ENCODE measurements around the gene HCFC1R1. TPM values are rescaled to one million over a fixed set of nuclear protein-coding genes. Genes with fewer than 3 reads are reported as not detected.

The HCFC1R1 gene
- total RNA-seq, 1 donor from 2014 or later = 17.7 TPM

- CTCF ChIA-PET = interaction anchor here (1.2 kb wide), 1 partner anchor 57 kb away, joined by 3 read pairs; no protein-coding TSS in a partner anchor
Measured at GRCh38 chr16:2975161-2975795, 48.5 kb downstream of the HCFC1R1 start.

GRCh38 chr16:2974319-2975056 lies 49.3 kb downstream of the HCFC1R1 start:
- H3K36me3 Mint-ChIP-seq (ENCODE audit: low read depth) = no peaks in the 10 kb centered on the region
- H3K4me3 Mint-ChIP-seq = no peak overlapping the region
- intact Hi-C loops (cut with micrococcal nuclease) = no loop called here
- peaks cover 5% of the 10 kb centered on the region for H3K27me3 Mint-ChIP-seq
- no peak for ATAC-seq (ENCODE audit: low read depth)
- no peak overlapping the region for H3K27ac Mint-ChIP-seq
- POLR2A ChIA-PET = interaction anchor here (1.3 kb wide), 1 partner anchor 63 kb away, joined by 4 read pairs; the partner anchor contains the start of gene FLYWCH1
- CTCF ChIA-PET = interaction anchor here (1.2 kb wide), 1 partner anchor 58 kb away, joined by 3 read pairs; no protein-coding TSS in a partner anchor
- peaks cover 2% of the 10 kb centered on the region for H3K4me1 Mint-ChIP-seq
- no peak for TF ChIP-seq CTCF (IDR thresholded peaks at IDR 0.05)
- no peaks in the 10 kb centered on the region for H3K9me3 Mint-ChIP-seq
- no peak for DNase-seq

More at GRCh38 chr16:2975161-2975795, 48.5 kb downstream of the HCFC1R1 start:
- TF ChIP-seq CTCF (IDR thresholded peaks at IDR 0.05) = no peak
- Mint-ChIP-seq H3K4me1 (peaks cover 4% of the 10 kb centered on the region), H3K27me3 (peaks cover 5% of the 10 kb centered on the region), H3K9me3 (no peaks in the 10 kb centered on the region), H3K4me3 (no peak overlapping the region), H3K36me3 (ENCODE audit: low read depth) (no peaks in the 10 kb centered on the region), H3K27ac (no peak overlapping the region)
- ATAC-seq (ENCODE audit: low read depth) = no peak
- no peak for DNase-seq
- POLR2A ChIA-PET = interaction anchor here (1.3 kb wide), 1 partner anchor 63 kb away, joined by 4 read pairs; the partner anchor contains the start of gene FLYWCH1
- intact Hi-C loops (cut with micrococcal nuclease) = no loop called here

- Mint-ChIP-seq H3K4me1 (peaks cover 4% of the 10 kb centered on the region), H3K4me3 (no peak overlapping the region), H3K9me3 (no peaks in the 10 kb centered on the region), H3K36me3 (ENCODE audit: low read depth) (no peaks in the 10 kb centered on the region), H3K27me3 (peaks cover 5% of the 10 kb centered on the region), H3K27ac (no peak overlapping the region)
- CTCF ChIA-PET = no interaction called here
- DNase-seq (no peak), ATAC-seq (ENCODE audit: low read depth) (no peak)
- intact Hi-C loops (cut with micrococcal nuclease) = no loop called here
- POLR2A ChIA-PET = interaction anchor here (1.3 kb wide), 1 partner anchor 62 kb away, joined by 4 read pairs; the partner anchor contains the start of gene FLYWCH1
- TF ChIP-seq CTCF (IDR thresholded peaks at IDR 0.05) = no peak
Measured at GRCh38 chr16:2973605-2974318, 50.0 kb downstream of the HCFC1R1 start.

- no peak overlapping the region for H3K4me3 Mint-ChIP-seq
- H3K9me3 Mint-ChIP-seq = no peaks in the 10 kb centered on the region
- H3K36me3 Mint-ChIP-seq (ENCODE audit: low read depth) = no peaks in the 10 kb centered on the region
- ATAC-seq (ENCODE audit: low read depth) (no peak), DNase-seq (no peak)
- ChIA-PET POLR2A (no interaction called here), CTCF (no interaction called here)
- H3K27me3 Mint-ChIP-seq = peaks cover 9% of the 10 kb centered on the region
- peaks cover 10% of the 10 kb centered on the region for H3K4me1 Mint-ChIP-seq
- no peak for TF ChIP-seq CTCF (IDR thresholded peaks at IDR 0.05)
- intact Hi-C loops (cut with micrococcal nuclease) = no loop called here
- H3K27ac Mint-ChIP-seq = no peak overlapping the region
Measured at GRCh38 chr16:2973093-2973492, 50.6 kb downstream of the HCFC1R1 start.

Other genes with a start within 250 kb of the HCFC1R1 start
- gene ELOB, start 246.7 kb downstream of the HCFC1R1 start, total RNA-seq = 172 and 190 TPM in 2 replicates
- gene PRSS33, start 236.4 kb downstream of the HCFC1R1 start, total RNA-seq = not detected in 2 replicates
- gene PRSS41, start 225.5 kb downstream of the HCFC1R1 start, total RNA-seq = not detected in 2 replicates
- 2.4 and 3.2 TPM in 2 replicates for gene PRSS21, start 206.7 kb downstream of the HCFC1R1 start, total RNA-seq
- gene ZG16B, start 193.6 kb downstream of the HCFC1R1 start, total RNA-seq = 0.33 TPM in 1 of 2 replicates, not detected in the other
- not detected in 2 replicates for gene PRSS22, start 165.8 kb downstream of the HCFC1R1 start, total RNA-seq
- 19.4 and 20.3 TPM in 2 replicates for gene FLYWCH2, start 140.7 kb downstream of the HCFC1R1 start, total RNA-seq
- gene FLYWCH1, start 112.0 kb downstream of the HCFC1R1 start, total RNA-seq = 53.5 and 59.9 TPM in 2 replicates
- gene KREMEN2, start 59.7 kb downstream of the HCFC1R1 start, total RNA-seq = 1.3 and 1.7 TPM in 2 replicates
- 2.4 and 2.7 TPM in 2 replicates for gene PAQR4, start 54.6 kb downstream of the HCFC1R1 start, total RNA-seq
- 3.8 and 4.3 TPM in 2 replicates for gene PKMYT1, start 43.5 kb downstream of the HCFC1R1 start, total RNA-seq
- gene CLDN9, start 11.0 kb downstream of the HCFC1R1 start, total RNA-seq = not detected in 2 replicates
- not detected in 2 replicates for gene CLDN6, start 5.8 kb downstream of the HCFC1R1 start, total RNA-seq
- gene TNFRSF12A, start 3.6 kb downstream of the HCFC1R1 start, total RNA-seq = 0.47 and 1.0 TPM in 2 replicates
- 45.8 and 47.1 TPM in 2 replicates for gene THOC6, start 93 bp upstream of the HCFC1R1 start, total RNA-seq
- not detected in 2 replicates for gene BICDL2, start 13.0 kb upstream of the HCFC1R1 start, total RNA-seq
- 0.13 and 0.34 TPM in 2 replicates for gene MMP25, start 22.6 kb upstream of the HCFC1R1 start, total RNA-seq
- 3.0 and 3.4 TPM in 2 replicates for gene IL32, start 41.7 kb upstream of the HCFC1R1 start, total RNA-seq
- gene ZSCAN10, start 75.4 kb upstream of the HCFC1R1 start, total RNA-seq = not detected in 2 replicates
- not detected in 2 replicates for gene ZNF205, start 88.6 kb upstream of the HCFC1R1 start, total RNA-seq
- gene ZNF213, start 111.1 kb upstream of the HCFC1R1 start, total RNA-seq = 5.6 and 5.7 TPM in 2 replicates
- gene OR1F1, start 164.3 kb upstream of the HCFC1R1 start, total RNA-seq = not detected in 2 replicates
- 13.6 and 15.1 TPM in 2 replicates for gene ZNF200, start 211.2 kb upstream of the HCFC1R1 start, total RNA-seq
- gene MEFV, start 232.7 kb upstream of the HCFC1R1 start, total RNA-seq = not detected in 2 replicates

All from activated B cell treated with CpG ODN at 0.5 μM for 24 hours (primary cell).